Endodermal cell (in vitro differentiated cells): ENCODE data around the gene DBI. TPM values are rescaled to one million over a fixed set of nuclear protein-coding genes. Genes with fewer than 3 reads are reported as not detected.

Experiments used
- DNase-seq: peaks from one replicate; pipeline ENCODE4 v3.0.0-alpha.2; 2017
- H3K27ac ChIP-seq: 2 replicates; pipeline ENCODE4 v1.5.1; 2013; ENCODE audit warnings: mild to moderate bottlenecking, low read depth, low read length, moderate library complexity
- H3K27me3 ChIP-seq: 2 replicates; pipeline ENCODE4 v1.6.1; 2013; ENCODE audit warnings: mild to moderate bottlenecking, low read length, moderate library complexity; ENCODE audit not compliant: insufficient read depth, control insufficient read depth, poor library complexity, severe bottlenecking
- H3K36me3 ChIP-seq: 2 replicates; pipeline ENCODE4 v1.7.0; 2013; ENCODE audit warnings: mild to moderate bottlenecking, low read length, moderate library complexity; ENCODE audit not compliant: control insufficient read depth, insufficient read depth
- H3K4me1 ChIP-seq: one replicate; pipeline ENCODE4 v1.7.0; 2013; ENCODE audit warnings: low read length; ENCODE audit not compliant: control insufficient read depth, insufficient read depth
- H3K4me3 ChIP-seq: 2 replicates; pipeline ENCODE4 v1.5.1; 2013; ENCODE audit warnings: mild to moderate bottlenecking, low read length, moderate library complexity
- H3K9ac ChIP-seq: 2 replicates; pipeline ENCODE4 v1.6.1; 2013; ENCODE audit warnings: mild to moderate bottlenecking, low read length, moderate library complexity; ENCODE audit not compliant: poor library complexity, severe bottlenecking; ENCODE audit errors: extremely low read depth
- H3K9me3 ChIP-seq: 2 replicates; pipeline ENCODE4 v1.6.1; 2013; ENCODE audit warnings: mild to moderate bottlenecking, low read length, moderate library complexity; ENCODE audit not compliant: control insufficient read depth
- H3K27ac Mint-ChIP-seq: 2 replicates; pipeline ENCODE4 v1.8.0; 2020; ENCODE audit warnings: mixed read lengths
- H3K27me3 Mint-ChIP-seq: 2 replicates; pipeline ENCODE4 v1.8.0; 2021; ENCODE audit warnings: mild to moderate bottlenecking, mixed read lengths; ENCODE audit not compliant: insufficient read depth
- H3K36me3 Mint-ChIP-seq: 2 replicates; pipeline ENCODE4 v1.8.0; 2020; ENCODE audit warnings: low read depth, mixed read lengths
- H3K4me1 Mint-ChIP-seq: 2 replicates; pipeline ENCODE4 v1.8.0; 2020; ENCODE audit warnings: mixed read lengths
- H3K4me3 Mint-ChIP-seq: 2 replicates; pipeline ENCODE4 v1.8.0; 2020; ENCODE audit warnings: mild to moderate bottlenecking, moderate library complexity, mixed read lengths
- H3K9me3 Mint-ChIP-seq: 2 replicates; pipeline ENCODE4 v1.8.0; 2020; ENCODE audit warnings: mild to moderate bottlenecking, mixed read lengths
- CTCF ChIP-seq: fragments of 200-600 bp; sonication (generic); conservative IDR thresholded peaks from 2 replicates; pipeline ENCODE4 v1.5.0; 2021; ENCODE audit warnings: antibody characterized with exemption, mild to moderate bottlenecking
- WGBS, 2 experiments: methylation state at CpG; one replicate each; pipeline versions ENCODE4 v1.1.5 to v1.1.7; 2013; ENCODE audit warnings: missing lambda C conversion rate in 2 of 2, mixed read lengths in 1 of 2; ENCODE audit not compliant: insufficient coverage in 1 of 2, insufficient read length in 1 of 2; 5-methylcytosine and 5-hydroxymethylcytosine counted together
- total RNA-seq, 2 donors: library from RNA; stranded (reverse); fragmentation: NEBNext Ultra II Directional in 1 of 2; extraction: Animal tissue kit (Norgen Biotek cat#: 25700) in 1 of 2; gene quantifications; 2 replicates in 1 of 2; 3 replicates in 1 of 2; pipeline ENCODE4 v1.2.1, GENCODE V29; 2021

The DBI gene
- total RNA-seq, 2 donors from 2014 or later: 138 to 178 TPM

GRCh38 chr2:119387381-119388129 is 20.8 kb downstream of the DBI start:
- Mint-ChIP-seq H3K4me3 (no peak overlapping the region), H3K27ac (no peak overlapping the region), H3K4me1 (peaks cover 4% of the 10 kb centered on the region), H3K9me3 (no peaks in the 10 kb centered on the region), H3K27me3 (no peaks in the 10 kb centered on the region), H3K36me3 (no peaks in the 10 kb centered on the region)
- Histone ChIP-seq H3K4me3 (no peak overlapping the region), H3K36me3 (no peaks in the 10 kb centered on the region), H3K4me1 (no peaks in the 10 kb centered on the region), H3K27me3 (no peaks in the 10 kb centered on the region), H3K9me3 (no peaks in the 10 kb centered on the region), H3K9ac (no peak overlapping the region), H3K27ac (no peak overlapping the region)
- peak; percentile 34 for DNase-seq
- peak; percentile 32 for TF ChIP-seq CTCF
- 92% methylated on average over 7 to 9 of the region's 9 CpGs for WGBS, 2 experiments

GRCh38 chr2:119389615-119390306 is 23.0 kb downstream of the DBI start:
- Mint-ChIP-seq H3K27me3 (no peaks in the 10 kb centered on the region), H3K9me3 (no peaks in the 10 kb centered on the region), H3K4me1 (peaks cover 4% of the 10 kb centered on the region), H3K36me3 (no peaks in the 10 kb centered on the region), H3K4me3 (no peak overlapping the region), H3K27ac (no peak overlapping the region)
- no peaks in the 10 kb centered on the region for H3K4me1 ChIP-seq
- H3K9me3 ChIP-seq: no peaks in the 10 kb centered on the region
- H3K27ac ChIP-seq: no peak overlapping the region
- no peaks in the 10 kb centered on the region for H3K27me3 ChIP-seq
- no peaks in the 10 kb centered on the region for H3K36me3 ChIP-seq
- TF ChIP-seq CTCF: no peak
- WGBS, 2 experiments: 90 to 96% methylated on average over 4 to 5 of the region's 5 CpGs
- peak; percentile 39 for DNase-seq
- H3K9ac ChIP-seq: no peak overlapping the region
- H3K4me3 ChIP-seq: no peak overlapping the region

DNA sequence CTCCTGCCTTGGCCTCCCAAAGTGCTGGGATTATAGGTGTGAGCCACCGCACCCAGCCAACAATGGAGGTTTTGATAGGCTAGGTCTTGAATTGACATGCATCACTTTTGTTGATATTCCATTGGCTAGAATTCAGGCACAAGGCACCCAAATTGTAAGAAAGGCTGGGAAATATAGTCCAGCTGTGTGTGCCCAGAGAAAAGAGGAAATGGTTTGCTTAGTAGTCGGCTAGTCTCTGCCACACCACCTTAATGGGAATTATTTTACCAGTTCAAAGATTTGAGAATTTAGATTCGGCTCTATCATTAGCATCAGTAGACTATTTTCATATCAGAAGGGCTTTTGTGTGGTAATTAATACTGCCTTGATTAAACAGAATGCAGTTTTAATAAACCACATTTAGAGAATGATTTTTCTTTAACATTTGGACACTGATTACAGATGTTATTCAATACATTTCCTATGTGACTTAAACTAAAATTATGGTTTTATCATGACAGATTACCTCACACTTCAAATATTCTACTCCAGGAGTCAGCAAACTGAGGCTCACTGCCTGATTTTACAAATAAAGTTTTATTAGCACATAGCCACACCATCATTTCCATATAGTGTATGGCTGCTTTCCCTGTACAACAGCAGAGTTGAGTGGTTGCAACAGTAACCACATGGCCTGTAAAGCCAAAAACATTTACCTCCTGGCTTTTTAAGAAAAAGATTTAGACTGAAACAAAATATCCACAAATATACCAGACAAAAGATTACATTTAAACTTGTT is 27.4 kb downstream of the DBI start:
- H3K27me3 ChIP-seq: no peaks in the 10 kb centered on the region
- H3K36me3 ChIP-seq: no peaks in the 10 kb centered on the region
- peaks cover 4% of the 10 kb centered on the region for H3K4me1 Mint-ChIP-seq
- no peak for TF ChIP-seq CTCF
- H3K4me3 ChIP-seq: no peak overlapping the region
- no peak overlapping the region for H3K27ac ChIP-seq
- no peaks in the 10 kb centered on the region for H3K4me1 ChIP-seq
- H3K9ac ChIP-seq: no peak overlapping the region
- H3K4me3 Mint-ChIP-seq: no peak overlapping the region
- H3K9me3 Mint-ChIP-seq: no peaks in the 10 kb centered on the region
- peak; percentile 3 for DNase-seq
- WGBS, 2 experiments: 90 to 97% methylated on average over 1 to 2 of the region's 3 CpGs
- no peaks in the 10 kb centered on the region for H3K27me3 Mint-ChIP-seq
- no peak overlapping the region for H3K27ac Mint-ChIP-seq
- H3K9me3 ChIP-seq: no peaks in the 10 kb centered on the region
- no peaks in the 10 kb centered on the region for H3K36me3 Mint-ChIP-seq
